ENCODE results near the gene TRAPPC2L.

- TF ChIP-seq, protein P1, sequence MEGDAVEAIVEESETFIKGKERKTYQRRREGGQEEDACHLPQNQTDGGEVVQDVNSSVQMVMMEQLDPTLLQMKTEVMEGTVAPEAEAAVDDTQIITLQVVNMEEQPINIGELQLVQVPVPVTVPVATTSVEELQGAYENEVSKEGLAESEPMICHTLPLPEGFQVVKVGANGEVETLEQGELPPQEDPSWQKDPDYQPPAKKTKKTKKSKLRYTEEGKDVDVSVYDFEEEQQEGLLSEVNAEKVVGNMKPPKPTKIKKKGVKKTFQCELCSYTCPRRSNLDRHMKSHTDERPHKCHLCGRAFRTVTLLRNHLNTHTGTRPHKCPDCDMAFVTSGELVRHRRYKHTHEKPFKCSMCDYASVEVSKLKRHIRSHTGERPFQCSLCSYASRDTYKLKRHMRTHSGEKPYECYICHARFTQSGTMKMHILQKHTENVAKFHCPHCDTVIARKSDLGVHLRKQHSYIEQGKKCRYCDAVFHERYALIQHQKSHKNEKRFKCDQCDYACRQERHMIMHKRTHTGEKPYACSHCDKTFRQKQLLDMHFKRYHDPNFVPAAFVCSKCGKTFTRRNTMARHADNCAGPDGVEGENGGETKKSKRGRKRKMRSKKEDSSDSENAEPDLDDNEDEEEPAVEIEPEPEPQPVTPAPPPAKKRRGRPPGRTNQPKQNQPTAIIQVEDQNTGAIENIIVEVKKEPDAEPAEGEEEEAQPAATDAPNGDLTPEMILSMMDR (IDR thresholded peaks at IDR 0.05) = no peak
- TF ChIP-seq POLR2A (IDR thresholded peaks at IDR 0.05) = no peak
Observed at GRCh38 chr16:88883946-88884345, 27.0 kb downstream of the TRAPPC2L start.
